ENCODE data around the gene FGF7.
A peak's percentile ranks its signal among the peaks of the same experiment; 100 is the strongest.

The FGF7 gene

DNA sequence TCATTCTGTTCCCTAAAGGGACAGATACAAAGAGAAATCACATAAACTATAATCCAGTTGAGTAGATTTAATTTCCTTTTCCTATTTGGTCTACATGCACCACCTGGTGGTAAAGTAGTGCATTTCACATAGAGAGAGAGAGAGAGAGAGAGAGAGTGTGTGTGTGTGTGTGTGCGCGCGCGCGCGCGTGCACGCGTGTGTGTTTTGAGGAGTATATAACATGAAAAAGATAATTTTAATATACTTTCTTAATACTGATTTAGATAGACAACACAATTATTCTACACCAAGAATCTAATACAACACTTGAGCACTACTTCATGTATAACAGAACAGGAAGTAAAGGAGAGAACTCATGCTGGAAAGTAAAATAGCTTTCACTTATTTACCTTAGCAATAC lies 1.1 kb upstream of the FGF7 start:
- TF ChIP-seq, protein P1, sequence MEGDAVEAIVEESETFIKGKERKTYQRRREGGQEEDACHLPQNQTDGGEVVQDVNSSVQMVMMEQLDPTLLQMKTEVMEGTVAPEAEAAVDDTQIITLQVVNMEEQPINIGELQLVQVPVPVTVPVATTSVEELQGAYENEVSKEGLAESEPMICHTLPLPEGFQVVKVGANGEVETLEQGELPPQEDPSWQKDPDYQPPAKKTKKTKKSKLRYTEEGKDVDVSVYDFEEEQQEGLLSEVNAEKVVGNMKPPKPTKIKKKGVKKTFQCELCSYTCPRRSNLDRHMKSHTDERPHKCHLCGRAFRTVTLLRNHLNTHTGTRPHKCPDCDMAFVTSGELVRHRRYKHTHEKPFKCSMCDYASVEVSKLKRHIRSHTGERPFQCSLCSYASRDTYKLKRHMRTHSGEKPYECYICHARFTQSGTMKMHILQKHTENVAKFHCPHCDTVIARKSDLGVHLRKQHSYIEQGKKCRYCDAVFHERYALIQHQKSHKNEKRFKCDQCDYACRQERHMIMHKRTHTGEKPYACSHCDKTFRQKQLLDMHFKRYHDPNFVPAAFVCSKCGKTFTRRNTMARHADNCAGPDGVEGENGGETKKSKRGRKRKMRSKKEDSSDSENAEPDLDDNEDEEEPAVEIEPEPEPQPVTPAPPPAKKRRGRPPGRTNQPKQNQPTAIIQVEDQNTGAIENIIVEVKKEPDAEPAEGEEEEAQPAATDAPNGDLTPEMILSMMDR (IDR thresholded peaks at IDR 0.05; ENCODE audit: extremely low read depth, insufficient read depth, missing control alignments), result peak; percentile 64
- in situ Hi-C loops (cut with MboI; ENCODE audit: low pct_unique_long_range_greater_than_20kb, low sequenced_read_pairs, unreplicated experiment), result loop anchor here (25.0 kb wide), 3 partner anchors 185 to 1060 kb away; no protein-coding TSS in a partner anchor
- peak; percentile 14 for DNase-seq (ENCODE audit: low spot score)

DNA sequence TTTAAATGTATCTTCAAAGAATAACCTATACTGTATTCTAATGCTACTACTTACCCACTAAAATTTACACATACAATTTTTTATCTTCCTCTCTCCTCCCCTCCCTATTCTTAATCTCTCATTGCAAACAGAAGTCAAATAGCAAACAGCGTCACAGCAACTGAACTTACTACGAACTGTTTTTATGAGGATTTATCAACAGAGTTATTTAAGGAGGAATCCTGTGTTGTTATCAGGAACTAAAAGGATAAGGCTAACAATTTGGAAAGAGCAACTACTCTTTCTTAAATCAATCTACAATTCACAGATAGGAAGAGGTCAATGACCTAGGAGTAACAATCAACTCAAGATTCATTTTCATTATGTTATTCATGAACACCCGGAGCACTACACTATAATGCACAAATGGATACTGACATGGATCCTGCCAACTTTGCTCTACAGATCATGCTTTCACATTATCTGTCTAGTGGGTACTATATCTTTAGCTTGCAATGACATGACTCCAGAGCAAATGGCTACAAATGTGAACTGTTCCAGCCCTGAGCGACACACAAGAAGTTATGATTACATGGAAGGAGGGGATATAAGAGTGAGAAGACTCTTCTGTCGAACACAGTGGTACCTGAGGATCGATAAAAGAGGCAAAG lies 984 bp downstream of the FGF7 start:
- in situ Hi-C loops (cut with MboI; ENCODE audit: low pct_unique_long_range_greater_than_20kb, low sequenced_read_pairs, unreplicated experiment), result loop anchor here (25.0 kb wide), 3 partner anchors 187 to 1062 kb away; no protein-coding TSS in a partner anchor
- TF ChIP-seq, protein P1 (IDR thresholded peaks at IDR 0.05; ENCODE audit: extremely low read depth, insufficient read depth, missing control alignments), result no peak
- no peak for DNase-seq (ENCODE audit: low spot score)

DNA sequence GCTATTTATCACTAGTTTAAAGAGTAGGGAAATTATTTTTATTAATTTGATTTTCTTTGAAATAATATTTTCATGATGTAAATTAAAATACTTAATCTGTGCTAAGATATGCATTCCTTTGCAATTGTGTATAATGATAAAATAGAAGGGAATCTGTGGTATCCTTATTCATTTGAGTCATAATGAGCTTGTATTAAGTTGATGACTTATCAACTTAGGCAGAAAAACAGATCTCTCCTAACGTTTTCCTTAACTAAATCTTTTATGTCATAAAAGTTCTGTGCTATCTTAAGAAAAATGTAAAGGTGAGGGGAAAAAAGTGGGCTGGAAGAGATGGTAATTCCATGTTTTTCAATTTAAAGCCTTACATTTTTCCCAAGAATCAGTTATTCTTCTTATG lies 1.9 kb downstream of the FGF7 start:
- in situ Hi-C loops (cut with MboI; ENCODE audit: low pct_unique_long_range_greater_than_20kb, low sequenced_read_pairs, unreplicated experiment), result loop anchor here (25.0 kb wide), 3 partner anchors 188 to 1063 kb away; no protein-coding TSS in a partner anchor
- TF ChIP-seq, protein P1 (IDR thresholded peaks at IDR 0.05; ENCODE audit: extremely low read depth, insufficient read depth, missing control alignments), result no peak
- DNase-seq (ENCODE audit: low spot score), result no peak

DNA sequence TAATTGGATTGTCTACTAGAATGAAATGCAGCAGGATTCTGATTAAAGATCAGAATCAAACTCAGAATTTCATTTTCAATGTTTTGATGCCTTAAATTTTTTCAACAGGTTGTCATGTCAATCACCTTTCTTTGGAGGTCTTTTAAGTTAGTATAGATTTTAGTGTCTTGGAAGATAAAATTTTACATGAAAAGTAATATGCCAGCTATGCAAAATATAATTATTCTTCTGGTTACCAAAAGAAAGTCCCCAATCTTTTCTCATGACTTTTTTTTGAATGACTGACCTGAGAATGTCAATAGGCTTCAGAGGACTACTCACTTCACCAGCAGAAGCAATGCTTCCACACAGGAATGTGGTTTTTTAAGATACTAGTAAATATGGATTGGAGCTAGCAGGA lies 4.3 kb downstream of the FGF7 start:
- TF ChIP-seq, protein P1 (IDR thresholded peaks at IDR 0.05; ENCODE audit: extremely low read depth, insufficient read depth, missing control alignments), result no peak
- in situ Hi-C loops (cut with MboI; ENCODE audit: low pct_unique_long_range_greater_than_20kb, low sequenced_read_pairs, unreplicated experiment), result no loop called here
- no peak for DNase-seq (ENCODE audit: low spot score)

DNA sequence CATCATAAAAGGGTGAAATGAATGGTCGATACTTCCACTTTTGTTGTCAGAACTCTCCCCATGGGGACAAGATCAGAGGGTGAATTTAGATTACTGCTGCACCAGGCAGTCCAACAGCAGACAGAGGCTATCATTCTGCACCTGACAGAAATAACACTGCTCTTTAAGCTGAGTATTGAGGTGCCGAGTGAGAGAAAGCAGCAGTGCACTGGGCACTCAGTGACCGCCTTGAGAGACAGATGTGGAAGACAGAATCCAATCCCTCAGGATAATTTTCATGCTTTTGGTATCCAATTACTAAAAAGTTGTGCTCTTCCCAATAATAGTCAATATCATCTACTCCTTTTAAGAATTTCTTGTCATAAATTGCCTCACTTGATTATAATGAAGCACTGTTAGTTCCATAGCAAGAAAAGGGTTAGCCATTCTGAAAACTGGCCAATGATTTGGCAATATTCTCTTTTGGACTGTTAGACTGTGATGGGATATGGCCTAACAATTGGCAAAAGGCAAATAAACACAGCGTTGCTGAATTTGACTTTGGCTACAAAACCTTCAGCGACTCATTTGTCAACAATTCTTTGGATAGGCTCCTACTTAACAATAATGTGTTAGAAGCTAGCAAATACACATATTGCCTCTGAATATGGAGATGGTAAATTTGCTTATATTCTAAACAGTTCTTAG lies 5.5 kb downstream of the FGF7 start:
- TF ChIP-seq, protein P1 (IDR thresholded peaks at IDR 0.05; ENCODE audit: extremely low read depth, insufficient read depth, missing control alignments), result no peak
- in situ Hi-C loops (cut with MboI; ENCODE audit: low pct_unique_long_range_greater_than_20kb, low sequenced_read_pairs, unreplicated experiment), result no loop called here
- no peak for DNase-seq (ENCODE audit: low spot score)

DNA sequence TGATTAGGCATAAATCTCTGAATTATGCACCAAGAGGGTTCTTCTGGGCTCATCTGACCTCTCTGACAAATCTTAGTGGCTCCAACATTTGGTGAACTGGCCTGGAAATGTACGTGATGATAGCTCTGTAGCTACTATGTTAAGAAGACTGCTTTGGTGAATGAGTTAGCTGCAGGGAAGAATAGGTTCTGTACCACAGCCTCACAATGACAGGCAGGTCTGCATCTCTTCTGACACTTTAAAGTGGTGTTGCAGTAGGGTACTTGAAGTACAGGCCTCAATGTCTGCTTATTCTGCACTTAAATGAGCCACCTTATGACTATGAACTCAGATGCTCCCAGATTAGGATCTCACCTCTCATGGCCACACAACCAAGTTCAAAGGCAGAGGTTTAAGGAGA lies 7.0 kb downstream of the FGF7 start:
- no peak for DNase-seq (ENCODE audit: low spot score)
- in situ Hi-C loops (cut with MboI; ENCODE audit: low pct_unique_long_range_greater_than_20kb, low sequenced_read_pairs, unreplicated experiment), result no loop called here

More for the DNA sequence above, 7.0 kb downstream of the FGF7 start:
- TF ChIP-seq, protein P1 (IDR thresholded peaks at IDR 0.05; ENCODE audit: extremely low read depth, insufficient read depth, missing control alignments), result no peak

Data from GM13977 (cell line).